ENCODE data around the gene GTF3C1.
"Not testable (repeated sequence)": the region's sequence is repeated elsewhere in the genome, so short reads cannot be mapped to it uniquely, and the experiment has no call there.

Gene GTF3C1, protein sequence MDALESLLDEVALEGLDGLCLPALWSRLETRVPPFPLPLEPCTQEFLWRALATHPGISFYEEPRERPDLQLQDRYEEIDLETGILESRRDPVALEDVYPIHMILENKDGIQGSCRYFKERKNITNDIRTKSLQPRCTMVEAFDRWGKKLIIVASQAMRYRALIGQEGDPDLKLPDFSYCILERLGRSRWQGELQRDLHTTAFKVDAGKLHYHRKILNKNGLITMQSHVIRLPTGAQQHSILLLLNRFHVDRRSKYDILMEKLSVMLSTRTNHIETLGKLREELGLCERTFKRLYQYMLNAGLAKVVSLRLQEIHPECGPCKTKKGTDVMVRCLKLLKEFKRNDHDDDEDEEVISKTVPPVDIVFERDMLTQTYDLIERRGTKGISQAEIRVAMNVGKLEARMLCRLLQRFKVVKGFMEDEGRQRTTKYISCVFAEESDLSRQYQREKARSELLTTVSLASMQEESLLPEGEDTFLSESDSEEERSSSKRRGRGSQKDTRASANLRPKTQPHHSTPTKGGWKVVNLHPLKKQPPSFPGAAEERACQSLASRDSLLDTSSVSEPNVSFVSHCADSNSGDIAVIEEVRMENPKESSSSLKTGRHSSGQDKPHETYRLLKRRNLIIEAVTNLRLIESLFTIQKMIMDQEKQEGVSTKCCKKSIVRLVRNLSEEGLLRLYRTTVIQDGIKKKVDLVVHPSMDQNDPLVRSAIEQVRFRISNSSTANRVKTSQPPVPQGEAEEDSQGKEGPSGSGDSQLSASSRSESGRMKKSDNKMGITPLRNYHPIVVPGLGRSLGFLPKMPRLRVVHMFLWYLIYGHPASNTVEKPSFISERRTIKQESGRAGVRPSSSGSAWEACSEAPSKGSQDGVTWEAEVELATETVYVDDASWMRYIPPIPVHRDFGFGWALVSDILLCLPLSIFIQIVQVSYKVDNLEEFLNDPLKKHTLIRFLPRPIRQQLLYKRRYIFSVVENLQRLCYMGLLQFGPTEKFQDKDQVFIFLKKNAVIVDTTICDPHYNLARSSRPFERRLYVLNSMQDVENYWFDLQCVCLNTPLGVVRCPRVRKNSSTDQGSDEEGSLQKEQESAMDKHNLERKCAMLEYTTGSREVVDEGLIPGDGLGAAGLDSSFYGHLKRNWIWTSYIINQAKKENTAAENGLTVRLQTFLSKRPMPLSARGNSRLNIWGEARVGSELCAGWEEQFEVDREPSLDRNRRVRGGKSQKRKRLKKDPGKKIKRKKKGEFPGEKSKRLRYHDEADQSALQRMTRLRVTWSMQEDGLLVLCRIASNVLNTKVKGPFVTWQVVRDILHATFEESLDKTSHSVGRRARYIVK (N-terminal part only)

DNA sequence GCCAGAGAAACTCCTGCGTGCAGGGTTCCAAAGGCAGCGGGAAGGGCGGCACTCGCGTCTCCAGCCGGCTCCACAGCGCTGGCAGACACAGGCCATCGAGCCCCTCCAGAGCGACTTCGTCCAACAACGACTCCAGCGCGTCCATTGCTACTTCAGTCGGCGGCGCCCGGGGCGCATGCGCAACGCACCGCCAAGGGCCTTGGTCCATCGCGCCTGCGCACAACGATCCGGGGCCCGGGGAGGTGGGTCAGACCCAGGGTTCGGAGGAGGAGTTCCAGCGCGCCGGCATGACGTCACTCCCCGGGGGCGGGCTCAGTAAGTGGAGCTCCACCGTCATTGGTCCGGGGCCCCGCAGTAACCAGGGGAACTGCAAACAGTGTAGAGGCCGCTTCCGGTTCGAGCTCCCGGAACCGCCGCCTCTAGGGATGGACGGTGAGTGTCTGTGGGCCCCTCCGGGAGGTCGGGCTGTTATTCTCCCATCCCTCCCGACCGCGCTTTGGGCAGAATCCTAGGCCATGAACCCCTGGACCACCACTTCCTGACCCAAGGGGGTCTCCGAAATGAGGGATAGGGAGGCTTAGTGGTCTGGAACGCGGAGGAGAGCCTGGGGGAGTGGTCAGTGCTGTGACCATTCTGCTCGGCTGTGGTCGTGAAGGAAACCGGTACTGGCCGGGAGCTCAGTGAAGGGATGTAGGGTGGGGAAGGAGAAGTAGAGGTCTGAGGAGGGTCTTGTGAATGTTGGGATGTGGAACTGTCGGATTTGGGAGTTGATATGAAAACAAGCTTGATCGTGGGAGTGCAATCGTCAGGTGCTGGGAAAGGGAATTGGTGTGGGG lies at the start of gene GTF3C1, which contains the start of gene KATNIP:
Gene GTF3C1, minus strand, starts transcription at position 168 of the 836 bp plus-strand sequence. Its CDS starts 23 bp downstream, at position 145.
Gene KATNIP, plus strand, starts transcription at position 399 of the 836 bp plus-strand sequence. Its CDS starts 27 bp downstream, at position 426.
- FAIRE-seq: peak; percentile 96

DNA sequence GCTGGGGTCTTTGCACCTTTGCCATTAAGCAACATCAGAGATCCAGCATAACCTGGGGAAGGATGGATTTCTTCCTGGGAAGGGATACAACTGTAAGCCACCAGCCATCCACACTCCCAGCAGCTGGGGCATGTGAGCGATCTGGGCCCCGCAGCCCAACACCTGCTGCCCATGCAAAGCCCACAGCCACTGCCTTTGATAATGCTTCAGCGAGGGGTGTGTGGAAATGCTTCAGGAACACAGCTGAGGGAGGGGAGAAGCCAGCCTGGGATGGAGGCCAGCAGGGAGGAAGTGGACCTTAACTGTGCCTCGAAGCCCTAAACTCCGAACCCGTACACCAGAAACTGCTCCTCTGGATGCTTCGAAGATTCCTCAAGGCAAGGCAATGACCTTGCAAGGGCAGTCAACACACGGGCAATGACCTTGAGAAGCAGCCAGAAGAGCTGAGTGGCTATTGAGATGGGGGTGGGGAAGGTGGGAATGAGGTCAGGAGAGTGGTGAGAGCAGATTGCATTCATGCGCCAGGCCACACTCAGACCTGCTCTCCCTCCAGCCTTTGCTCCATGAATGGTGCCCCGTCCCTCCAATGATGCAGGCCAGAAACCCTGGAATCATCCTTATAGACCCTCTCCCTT lies 49.3 kb upstream of the GTF3C1 start:
- no peak for FAIRE-seq

DNA sequence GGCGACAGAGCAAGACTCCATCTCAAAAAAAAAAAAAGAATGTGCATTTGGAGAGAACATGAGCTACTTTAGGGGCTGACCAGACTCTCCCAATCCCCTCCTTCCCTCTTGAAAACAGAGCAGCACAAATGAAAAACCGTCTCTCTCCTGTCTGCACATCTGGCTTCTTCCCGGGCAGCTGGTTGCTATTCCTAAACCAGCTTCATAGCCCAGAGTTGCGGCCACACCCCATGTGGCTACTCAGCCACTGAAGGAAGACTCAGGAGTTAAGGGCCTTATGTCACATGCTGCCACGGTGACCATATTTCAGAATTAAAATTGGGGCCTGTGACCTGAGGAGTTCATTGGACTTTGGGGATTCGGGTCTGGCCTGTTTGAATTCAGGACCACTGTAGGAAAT lies 48.5 kb upstream of the GTF3C1 start:
- FAIRE-seq: no peak

DNA sequence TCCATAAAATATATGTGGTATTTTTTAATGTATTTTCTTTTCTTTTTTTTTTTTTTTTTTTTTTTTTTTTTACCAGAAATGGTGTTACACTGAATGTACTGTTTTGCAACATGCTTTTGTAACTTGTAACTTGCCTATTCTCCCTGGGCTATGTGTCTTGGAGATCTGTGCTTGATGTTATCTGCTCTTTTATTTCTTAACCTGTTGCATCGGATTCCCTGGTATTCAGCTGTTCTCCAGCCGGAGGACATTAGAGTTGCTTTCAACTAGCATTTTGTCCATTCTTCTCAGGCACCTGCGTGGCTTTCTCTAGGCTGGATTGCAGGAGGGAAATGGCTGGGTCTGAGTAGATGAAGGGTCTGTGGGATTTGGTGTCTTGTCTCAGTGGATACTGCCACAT lies 47.6 kb upstream of the GTF3C1 start:
- FAIRE-seq: no peak

DNA sequence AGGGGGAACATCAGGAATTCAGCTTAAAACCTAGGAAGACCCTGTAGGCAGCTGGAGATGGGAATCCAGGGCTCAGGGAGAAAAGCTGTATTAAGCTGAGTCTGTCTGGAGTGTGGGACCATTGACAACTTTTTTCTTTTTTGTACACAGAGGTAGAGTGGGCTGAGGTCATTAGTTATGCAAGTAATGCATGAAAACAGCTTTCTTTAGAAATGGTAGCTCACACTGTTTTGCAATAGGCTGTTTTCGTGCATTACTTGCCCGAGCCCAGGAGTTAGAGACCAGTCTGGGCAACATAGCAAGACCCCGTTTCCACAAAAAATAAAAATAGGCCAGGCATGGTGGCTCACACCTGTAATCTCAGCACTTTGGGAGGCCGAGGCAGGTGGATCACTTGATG lies 46.7 kb upstream of the GTF3C1 start:
- no peak for FAIRE-seq

DNA sequence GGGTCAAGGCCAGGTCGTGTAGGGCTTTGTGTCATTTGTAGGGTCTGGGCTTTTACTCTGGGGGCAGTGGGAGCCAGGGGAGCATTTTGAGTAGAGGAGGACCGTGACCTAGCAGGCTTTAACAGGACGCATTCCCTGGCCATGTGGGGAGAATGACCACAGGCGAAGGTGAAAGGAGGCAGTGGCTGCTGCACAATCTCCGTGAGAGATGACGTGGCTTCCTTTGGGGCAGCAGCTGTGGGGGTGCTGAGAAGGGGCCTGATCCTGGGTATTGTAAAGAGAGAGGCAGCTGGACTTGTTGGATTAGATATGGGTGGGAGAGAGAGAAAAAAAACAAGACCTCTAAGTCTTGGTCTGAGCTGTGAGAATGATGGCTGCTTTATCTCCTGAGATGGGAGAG lies 46.3 kb upstream of the GTF3C1 start:
- FAIRE-seq: no peak

DNA sequence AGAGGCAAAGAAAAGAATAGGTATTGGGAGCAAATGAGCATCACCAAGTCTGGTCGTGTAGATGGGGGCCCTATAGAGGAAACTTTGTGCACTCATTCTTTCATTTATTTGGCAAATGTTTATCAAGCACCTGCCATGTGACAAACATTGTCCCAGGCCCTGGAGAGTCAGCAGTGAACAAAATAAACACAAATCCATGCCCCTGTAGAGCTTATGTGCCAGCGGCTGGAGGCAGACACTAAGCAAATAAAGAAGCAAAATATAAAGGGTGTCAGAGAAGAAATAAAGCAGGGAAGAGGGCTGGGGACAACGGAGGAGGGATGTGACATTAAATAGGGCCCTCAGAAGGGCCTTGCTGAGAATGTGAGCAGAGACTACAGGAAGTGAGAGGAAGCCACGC lies 45.8 kb upstream of the GTF3C1 start:
- FAIRE-seq: no peak

DNA sequence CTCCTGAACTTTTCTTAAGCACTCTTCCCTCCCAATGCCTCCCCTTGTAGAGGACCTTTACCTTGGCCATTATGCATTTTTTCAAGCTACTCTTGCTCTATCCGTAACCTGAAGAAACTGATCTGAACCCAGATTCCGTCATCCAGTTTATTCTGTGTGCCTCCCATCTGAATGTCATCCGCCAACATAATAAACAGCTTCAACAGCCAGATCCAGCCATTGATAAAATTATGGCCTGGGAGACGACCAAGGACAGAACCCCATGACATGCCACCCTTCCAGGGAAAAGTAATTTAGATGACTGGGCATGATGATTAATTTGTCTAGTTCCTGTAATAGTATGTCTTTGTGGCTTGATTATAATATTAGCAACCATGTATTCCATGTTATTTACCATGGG lies 42.1 kb upstream of the GTF3C1 start:
- no peak for FAIRE-seq

DNA sequence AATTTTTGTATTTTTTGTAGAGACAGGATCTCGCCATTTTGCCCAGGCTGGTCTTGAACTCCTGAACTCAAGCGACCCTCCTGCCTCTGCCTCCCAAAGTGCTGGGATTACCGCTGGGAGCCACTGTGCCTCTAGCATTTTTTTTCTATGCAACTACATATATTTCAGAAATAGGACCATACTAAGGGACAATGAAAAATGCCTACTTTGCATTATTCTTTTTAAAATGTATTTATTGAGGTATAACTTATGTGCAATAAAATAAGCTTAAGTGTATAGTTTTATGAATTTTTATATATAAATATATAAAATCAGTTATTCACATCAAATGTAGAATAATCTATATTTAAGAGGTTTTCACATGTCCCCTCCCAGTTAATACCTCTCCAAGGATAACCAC lies 38.3 kb upstream of the GTF3C1 start:
- FAIRE-seq: no peak

DNA sequence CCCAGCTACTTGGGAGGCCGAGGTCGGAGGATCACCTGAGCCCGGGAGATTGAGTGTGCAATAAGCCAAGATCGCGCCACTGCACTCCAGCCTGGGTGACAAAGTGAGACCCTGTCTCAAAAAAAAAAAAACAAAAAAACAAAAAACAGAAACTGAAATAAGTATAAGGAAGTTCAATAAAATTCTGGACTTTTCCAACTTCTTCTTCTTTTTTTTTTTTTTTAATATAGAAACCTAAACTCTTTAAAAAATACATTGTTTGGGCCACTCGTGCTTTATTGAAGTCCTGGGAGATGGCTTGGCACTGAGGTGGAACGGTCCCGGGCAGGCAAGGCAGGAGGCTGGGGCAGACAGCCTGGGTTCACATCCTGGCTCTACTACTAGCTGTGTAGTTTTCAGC lies 37.0 kb upstream of the GTF3C1 start:
- no peak for FAIRE-seq

DNA sequence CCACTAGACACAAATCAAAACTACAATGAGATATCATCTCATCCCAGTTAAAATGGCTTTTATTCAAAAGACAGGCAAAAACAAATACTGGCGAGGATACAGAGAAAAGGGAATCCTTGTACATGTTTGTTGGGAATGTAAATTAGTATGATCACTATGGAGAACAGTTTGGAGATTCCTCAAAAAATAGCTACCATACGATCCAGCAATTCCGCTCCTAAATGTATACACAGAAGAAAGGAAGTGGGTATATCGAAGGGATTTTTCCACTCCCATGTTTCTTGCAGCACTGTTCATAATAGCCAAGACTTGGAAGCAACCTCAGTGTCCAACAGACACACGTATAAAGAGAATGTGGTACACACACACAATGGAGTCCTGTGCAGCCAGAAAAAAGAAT lies 35.5 kb upstream of the GTF3C1 start:
- FAIRE-seq: no peak

DNA sequence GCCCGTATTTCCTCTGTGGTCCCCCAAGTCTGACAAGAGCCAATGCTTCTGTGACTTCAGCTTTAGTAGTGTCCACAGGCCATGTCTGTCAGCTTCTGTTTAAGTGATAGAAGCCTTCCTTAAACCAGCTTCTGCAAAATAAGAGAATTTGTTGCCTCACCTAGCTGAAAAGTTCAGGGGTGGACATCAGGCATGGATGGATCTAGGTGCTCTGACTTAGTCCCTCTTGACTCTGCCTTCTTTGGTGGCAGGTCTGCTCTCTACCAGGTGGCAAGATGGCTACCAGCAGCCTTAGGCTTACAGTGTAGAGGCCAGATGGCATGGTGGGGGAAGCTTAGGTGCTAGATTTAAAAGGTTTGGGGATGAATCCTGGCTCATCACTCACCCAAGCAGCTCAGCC lies 33.9 kb upstream of the GTF3C1 start:
- FAIRE-seq: no peak

DNA sequence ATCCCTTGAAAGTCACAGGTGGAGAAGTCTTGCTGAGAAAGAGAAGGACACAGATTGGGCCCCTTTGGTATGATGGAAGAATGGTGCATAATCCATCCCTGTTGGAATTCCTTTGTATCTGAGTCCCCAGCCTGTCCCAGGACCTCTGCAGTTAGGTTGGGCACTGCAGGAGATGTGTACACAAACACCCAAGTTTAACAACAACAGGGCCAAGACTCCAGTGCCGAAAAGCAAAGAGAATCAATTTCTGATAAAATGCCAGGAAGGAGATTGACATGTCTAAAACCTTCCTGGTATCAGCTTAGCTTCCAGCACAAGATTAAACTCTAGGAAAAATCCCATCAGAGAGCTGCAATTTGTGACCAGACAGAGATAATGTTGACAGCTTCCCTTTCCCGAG lies 33.2 kb upstream of the GTF3C1 start:
- no peak for FAIRE-seq

DNA sequence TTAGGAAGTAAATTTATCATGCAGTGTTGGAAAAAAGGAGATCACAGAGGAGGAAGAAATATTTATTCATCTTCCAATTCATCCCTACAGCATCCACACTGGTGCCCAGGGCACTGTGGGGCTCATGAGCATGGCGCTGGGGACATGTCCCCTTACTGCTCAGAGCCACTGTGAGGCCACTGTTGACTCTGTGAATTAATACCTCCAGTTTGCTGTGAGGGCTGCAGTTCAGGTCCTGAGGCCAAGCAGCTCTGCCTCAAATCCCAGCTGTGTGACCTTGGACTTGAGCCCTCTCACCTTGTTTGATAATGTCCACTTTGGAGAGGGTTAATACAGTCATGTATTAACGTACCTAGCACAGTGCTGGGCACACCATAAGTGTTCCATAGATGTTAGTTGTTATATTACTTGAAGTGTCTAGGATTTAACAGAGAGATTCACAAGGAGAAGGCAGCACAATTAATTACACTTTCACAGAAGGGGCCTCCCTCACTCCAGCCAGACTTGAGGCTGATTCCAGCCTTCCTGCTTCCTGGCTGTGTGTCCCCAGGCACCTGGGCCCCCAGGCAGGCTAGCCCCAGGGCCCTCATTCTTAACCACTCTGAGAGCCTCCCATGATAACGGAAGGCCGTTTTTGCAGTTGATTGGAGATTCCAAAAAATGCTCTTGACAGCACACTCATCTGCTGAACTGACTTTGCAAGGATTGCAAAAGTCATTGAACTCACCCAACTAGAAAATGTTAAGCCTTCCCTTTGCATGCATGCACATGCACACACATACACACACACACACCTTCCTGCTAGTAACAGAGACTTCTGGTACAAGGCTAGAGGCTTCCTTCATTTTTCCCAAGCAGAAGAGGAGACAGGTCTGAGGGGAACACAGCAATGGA lies 29.6 kb upstream of the GTF3C1 start:
- FAIRE-seq: no peak

DNA sequence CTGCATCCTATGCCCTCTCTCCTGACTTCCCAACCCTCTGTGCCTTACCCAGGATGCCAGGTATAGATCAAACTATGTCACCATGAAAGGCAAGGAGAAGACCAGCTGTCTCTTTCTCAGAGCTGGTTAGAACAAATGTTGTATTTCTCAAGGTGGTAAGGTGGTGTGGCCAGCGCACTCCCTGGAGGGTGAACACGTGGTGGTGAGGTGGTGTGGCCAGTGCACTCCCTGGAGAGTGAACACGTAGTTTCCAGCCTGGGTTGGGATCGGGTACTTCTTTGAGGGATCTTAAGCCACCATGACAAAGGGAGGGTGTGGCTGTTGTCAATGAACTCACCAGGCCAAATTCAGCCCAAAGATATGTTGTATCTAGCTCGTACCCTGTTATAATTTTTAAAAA lies 27.0 kb upstream of the GTF3C1 start:
- no peak for FAIRE-seq

DNA sequence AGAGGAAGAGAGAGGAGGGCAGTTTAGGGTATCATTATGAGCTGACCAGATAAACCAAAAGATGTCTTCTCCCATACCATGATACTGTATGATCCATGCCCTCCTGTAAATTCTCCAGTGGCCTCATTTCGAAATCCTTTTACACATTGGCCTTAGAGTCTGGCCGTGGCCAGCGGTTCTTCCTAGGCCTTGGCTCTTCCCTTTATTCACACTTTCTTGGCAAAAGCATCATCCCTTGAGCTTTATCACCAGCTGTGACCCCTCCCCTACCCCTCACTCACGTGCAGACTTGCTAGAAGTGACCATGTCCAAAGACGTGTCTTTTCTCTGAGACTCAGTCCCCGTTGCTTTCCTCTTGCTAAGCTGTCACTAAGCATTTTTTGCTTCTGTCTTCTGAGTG lies 23.0 kb upstream of the GTF3C1 start:
- FAIRE-seq: no peak

DNA sequence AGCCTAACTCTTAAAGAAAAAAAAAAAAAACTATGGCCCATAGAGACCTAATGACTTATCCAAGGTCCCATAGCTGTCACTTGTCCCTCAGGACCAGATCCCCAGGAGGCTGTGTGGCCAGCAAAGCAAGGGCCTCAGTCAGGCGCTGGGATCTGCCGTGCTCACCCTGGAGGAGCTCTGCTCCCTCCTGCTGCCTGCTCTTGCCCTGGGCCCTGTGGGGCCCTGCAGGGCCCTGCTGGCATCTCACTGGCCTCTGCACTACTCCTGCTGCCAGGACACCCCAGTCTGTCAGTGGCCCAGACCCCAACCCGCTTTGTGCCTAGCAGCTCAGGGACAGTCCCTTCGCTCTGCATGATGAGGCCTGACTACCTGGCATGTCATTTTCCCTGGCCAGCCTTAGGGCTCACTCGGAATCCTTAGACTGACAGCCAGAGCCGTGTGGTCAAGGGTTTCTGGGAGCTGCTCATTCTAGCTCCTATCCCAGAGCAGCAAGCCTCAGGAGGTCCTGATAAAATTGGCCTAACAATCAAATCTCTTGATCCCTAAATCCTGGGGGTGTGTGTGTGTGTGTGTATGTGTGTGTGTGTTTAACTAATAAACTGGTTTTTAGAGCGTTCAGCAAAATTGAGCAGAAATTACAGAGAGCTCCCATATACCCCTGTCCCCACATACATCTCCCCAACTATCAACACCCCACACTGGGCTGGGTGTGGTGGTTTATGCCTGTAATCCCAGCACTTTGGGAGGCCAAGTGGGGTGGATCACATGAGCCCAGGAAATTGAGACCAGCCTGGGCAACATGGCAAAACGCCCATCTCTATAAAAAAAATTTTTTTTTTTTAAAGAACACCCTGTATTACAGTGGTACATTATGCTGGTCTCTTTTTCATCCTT lies 22.0 kb upstream of the GTF3C1 start:
- FAIRE-seq: no peak

DNA sequence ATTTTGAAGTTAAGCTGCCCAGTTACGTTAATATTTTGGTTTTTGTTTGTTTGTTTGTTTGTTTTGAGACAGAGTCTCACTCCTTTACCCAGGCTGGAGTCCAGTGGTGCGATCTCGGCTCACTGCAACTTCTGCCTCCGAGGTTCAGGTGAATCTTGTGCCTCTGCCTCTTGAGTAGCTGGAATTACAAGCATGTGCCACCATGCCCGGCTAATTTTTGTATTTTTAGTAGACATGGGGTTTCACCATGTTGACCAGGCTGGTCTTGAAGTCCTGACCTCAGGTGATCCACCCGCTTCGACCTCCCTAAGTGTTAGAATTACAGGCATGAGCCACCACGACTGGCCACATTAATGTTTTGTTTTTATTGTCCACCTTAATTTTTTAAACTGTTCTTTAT lies 21.3 kb upstream of the GTF3C1 start:
- FAIRE-seq: not testable (repeated sequence)

DNA sequence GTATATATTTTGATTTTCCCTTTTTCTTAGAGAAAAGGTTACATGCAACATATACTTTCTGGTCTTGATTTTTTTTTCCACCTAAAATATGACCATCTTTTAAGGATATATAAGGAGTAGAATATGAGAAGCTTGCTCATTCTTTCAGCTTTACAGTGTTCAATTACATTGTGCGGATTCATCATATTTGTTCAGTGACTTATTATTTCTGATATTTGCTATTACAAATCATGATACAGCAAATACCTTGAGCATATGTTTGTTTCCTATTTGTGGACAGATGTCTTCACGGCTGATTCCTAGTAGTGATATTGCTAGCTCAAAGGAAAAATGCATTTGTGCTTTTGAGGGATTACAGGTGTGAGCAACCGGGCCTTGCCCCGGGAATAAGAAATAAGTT lies 18.4 kb upstream of the GTF3C1 start:
- FAIRE-seq: no peak
